ENCODE data around the gene TGIF1.
A peak's percentile ranks its signal among the peaks of the same experiment; 100 is the strongest.
"Not testable (repeated sequence)": the region's sequence is repeated elsewhere in the genome, so short reads cannot be mapped to it uniquely, and the experiment has no call there.

Gene TGIF1

DNA sequence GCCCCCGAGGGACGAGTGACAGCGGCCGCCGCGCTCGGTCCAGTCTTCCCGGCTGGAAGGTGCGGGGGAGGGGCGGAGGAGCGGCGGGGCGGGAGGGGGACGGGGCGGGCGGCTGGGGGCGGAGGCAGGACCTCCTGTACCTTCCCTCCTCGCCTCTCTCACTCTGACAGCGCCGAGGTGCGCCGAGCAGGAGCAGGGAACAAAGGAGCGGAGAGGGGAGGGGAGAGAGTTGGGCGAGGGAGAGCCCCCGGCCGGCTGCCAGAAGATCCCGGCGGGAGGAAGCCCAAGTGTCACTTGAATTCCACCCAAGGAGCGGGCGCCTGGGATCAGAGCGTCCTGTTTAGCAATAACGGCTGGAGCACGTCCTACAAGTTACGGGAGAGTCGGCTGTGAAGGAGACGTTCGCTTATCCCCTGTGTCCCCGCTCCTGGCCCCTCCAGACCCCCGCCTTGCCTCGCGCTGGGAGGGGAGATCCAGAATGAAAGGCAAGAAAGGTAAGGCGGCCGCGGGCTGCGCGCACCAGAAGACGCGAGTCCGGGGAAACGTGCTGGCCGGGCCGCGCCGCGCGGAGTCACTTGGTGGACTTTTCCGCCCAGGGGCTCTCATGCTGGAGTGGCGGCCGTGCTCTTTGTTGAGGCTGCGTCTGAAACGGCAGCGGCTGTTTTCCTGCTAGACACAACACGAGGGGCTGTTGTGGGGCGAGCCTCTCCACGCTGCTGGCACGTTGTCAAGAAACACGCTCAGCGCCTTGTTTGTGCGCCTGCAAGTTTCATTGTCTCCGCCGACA is at the start of gene TGIF1:
Gene TGIF1 (plus strand): TSS at position 161 of the 787 bp plus-strand sequence. CDS start 318 bp downstream, at position 479.
- DNase-seq: peak; percentile 84

DNA sequence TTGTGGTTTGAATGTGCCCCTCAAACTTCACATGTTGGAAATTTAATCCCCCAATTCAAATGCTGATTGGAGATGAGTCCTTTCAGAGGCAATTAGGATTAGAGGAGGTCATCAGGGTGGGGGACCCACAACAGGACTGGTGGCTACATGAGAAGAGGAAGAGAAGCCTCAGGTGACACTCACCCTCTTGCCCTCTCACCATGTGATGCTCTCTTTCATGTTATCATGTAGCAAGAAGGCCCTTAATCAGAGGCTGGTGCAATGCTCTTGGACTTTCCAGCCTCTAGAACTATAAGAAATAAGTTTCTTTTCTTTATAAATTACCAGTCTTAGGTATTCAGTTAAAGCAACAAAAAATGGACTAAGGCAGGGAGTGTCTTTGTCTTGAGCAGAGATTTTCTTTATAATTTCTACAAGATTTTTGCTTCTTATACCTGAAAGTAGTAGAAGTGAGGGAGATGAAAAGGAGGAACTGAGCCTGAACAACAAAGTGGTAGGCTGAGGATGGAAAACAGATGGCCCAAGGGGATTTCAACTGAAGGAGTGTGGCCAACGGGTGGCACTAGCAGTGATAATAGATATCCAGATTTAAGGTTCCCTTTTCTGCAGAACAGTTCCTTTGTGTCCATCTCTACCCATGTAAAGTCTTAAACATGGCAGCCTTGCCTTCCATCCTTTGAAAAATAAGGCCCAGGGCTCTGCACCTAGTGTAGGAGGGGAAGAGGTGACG is 49.2 kb upstream of the TGIF1 start:
- no peak for DNase-seq

- no peak for DNase-seq
These were observed 48.0 kb upstream of the TGIF1 start for GRCh38 chr18:3401669-3402620.

- DNase-seq: no peak
These were observed 47.0 kb upstream of the TGIF1 start for GRCh38 chr18:3402982-3403451.

DNA sequence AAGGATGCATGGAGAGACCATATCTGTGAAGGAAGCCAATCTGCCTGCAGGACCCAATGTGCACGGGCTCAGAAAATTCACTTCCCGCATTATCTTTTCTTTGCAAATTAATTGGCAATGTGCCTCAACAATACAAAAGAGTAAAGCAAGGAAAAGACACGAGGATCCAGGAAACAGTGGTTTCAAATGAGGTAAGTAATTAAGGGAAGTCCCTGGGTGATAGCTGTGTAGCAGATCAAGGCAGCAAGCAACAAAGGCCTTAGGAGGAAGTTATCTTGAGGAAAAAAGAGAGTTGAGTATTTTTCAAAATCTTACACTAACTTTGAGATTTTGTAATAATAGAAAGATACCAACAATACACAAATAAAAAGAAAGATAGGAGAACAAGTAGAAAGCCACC is 44.3 kb upstream of the TGIF1 start:
- DNase-seq: no peak

DNA sequence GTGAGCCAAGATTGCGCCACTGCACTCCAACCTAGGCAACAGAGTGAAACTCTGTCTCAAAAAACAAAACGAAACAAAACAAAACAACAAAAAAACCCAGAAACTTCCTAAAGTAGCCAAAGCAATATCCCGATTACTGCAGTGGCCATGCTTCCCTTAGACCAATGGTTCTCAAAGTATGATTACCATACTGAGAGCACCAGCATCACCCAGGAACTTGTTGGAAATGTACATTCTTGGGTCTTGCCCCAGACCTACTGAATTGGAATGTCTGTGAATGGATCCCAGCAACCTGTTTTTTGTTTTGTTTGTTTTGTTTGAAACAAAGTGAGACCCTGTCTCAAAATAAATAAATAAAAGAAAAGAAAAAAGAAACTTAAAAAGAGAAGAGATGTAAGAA is 41.9 kb upstream of the TGIF1 start:
- DNase-seq: no peak

GRCh38 chr18:3409811-3410210 is 40.2 kb upstream of the TGIF1 start:
- no peak for DNase-seq

DNA sequence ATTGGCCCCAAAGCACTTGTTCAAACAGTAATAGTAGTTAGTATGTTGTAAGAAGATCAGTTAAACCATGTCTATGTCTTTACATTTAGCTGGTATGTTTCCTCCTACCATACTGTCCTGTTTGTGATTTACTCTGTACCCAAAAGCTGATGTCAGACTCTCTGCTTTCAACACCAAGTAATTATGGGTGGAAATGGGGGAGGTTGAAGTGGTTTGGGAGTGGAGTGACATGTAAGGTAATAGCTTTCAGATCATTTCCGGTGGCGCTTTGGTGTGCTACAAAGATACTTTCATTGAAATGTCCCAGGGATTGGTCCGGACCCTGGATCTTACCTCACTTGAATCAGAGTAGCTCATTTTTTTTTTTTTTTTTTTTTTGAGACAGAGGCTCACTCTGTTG is 39.7 kb upstream of the TGIF1 start:
- DNase-seq: no peak

DNA sequence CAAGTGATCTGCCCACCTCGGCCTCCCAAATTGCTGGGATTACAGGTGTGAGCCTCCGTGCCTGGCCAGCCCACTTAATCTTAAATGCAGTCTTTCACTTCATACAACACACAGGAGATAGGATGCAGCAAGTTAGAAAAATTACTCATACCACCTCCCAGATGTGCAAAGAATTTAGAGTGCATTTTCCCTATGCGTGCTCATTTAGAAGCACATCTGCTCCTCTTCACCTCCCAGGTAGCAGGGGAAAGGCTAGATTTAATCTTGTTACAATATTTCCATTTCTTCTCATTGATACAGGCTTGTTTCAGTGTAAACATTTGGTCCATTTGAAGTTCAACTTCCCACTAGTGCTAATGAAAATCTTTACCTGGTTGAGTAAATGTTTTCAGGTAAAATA is 39.1 kb upstream of the TGIF1 start:
- DNase-seq: not testable (repeated sequence)

- DNase-seq: no peak
These were observed 38.6 kb upstream of the TGIF1 start for GRCh38 chr18:3411327-3411726.

- DNase-seq: peak; percentile 34
These were observed 38.1 kb upstream of the TGIF1 start for GRCh38 chr18:3411854-3412268.

DNA sequence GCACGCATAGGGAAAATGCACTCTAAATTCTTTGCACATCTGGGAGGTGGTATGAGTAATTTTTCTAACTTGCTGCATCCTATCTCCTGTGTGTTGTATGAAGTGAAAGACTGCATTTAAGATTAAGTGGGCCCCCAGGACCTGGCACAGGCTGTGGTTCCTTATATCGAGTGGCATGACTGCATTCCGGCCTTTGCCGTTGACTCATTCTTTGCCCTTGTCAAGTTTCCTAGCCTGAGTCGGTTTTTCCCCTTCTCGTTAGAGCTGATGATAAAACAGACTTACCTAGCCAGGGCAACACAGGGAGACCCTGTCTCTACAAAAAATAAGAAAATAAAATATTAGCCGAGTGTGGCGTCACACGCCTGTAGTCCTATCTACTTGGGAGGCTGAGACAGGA is 37.4 kb upstream of the TGIF1 start:
- not testable (repeated sequence) for DNase-seq

- DNase-seq: no peak
These were observed 34.9 kb upstream of the TGIF1 start for GRCh38 chr18:3415110-3415509.

DNA sequence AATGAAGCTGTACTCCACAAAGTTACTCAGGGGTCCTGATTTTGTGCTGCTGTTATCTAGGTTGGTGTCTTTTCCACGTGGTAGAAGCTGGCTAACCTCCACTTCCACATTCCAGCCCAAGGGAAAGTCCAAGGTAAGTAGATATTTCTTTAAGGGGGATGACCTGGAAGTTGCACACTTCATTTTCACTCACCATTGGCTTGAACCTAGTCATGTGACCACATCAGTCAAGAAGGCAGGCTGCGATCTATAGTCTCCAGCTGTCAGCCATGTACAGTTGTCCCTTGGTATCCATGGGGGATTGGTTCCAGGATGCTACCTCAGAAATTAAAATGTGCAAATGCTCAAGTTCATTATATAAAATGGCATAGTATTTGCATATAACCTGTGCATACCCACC is 31.9 kb upstream of the TGIF1 start:
- DNase-seq: no peak

DNA sequence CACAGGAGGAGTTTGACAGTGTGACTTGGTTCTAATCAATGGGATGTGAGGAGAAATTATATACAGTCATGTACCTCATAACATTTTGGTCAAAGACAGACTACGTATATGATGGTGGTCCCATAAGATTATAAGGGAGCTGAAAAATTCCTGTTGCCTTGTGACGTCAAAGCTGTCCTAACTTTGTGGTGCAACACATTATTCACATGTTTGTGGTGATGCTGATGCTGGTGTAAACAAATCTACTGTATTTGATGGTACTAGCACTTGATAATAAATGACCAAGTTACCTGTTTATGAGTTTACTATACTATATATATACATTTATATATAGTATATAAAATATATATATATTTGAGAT is 29.1 kb upstream of the TGIF1 start:
- no peak for DNase-seq

- no peak for DNase-seq
These were observed 27.1 kb upstream of the TGIF1 start for GRCh38 chr18:3422905-3423304.

- DNase-seq: no peak
These were observed 25.6 kb upstream of the TGIF1 start for GRCh38 chr18:3424280-3424890.

GRCh38 chr18:3425030-3425429 is 24.9 kb upstream of the TGIF1 start:
- DNase-seq: no peak

- DNase-seq: no peak
These were observed 24.5 kb upstream of the TGIF1 start for GRCh38 chr18:3425446-3425845.

DNA sequence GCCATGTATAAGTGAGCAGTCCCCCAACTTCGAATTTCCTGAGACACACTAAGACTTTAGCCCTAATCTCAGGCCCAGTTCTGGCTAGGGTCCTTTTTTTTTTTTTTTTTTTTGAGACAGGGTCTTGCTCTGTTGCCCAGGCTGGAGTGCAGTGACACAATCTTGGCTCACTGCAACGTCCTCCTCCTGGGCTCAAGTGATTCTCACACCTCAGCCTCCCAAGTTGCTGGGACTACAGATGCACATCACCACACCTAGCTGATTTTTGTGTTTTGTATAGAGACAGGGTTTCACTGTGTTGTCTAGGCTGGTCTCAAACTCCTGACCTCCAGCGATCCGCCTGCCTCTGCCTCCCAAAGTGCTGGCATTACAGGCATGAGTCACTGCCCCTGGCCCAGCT is 23.9 kb upstream of the TGIF1 start:
- DNase-seq: no peak

DNA sequence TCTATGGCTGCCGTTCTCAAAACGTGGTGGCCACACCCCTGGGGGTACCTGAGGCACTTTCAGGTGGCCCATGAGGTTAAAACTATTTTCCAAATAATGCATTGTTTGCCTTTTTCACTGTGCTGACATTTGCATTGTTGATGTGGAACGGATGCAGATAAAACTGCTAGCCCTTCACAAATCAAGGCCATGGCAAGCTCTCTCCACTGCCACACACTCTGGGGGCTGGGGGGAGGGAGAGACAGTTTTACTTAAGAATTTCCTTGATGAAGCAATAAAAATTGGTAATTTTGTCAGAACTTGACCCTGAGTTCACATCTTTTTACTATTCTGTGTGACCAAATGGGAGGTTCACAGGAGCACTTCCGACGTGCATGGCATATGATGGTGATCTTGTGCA is 22.0 kb upstream of the TGIF1 start:
- DNase-seq: no peak

GRCh38 chr18:3429121-3429520 is 20.9 kb upstream of the TGIF1 start:
- DNase-seq: no peak

- DNase-seq: no peak
These were observed 15.3 kb upstream of the TGIF1 start for GRCh38 chr18:3434685-3435084.

All from CD4-positive, alpha-beta T cell treated with Interleukin-15 for 1 hour (primary cell).